HG02938 (cell line): ENCODE data around the gene ARID1B.

Source experiments
- ATAC-seq: cut with Tn5 transposase; IDR thresholded peaks from one replicate; pipeline ENCODE4 v1.9.1; 2021; ENCODE audit warnings: mild to moderate bottlenecking, moderate library complexity; ENCODE audit not compliant: unreplicated experiment

The ARID1B gene

DNA sequence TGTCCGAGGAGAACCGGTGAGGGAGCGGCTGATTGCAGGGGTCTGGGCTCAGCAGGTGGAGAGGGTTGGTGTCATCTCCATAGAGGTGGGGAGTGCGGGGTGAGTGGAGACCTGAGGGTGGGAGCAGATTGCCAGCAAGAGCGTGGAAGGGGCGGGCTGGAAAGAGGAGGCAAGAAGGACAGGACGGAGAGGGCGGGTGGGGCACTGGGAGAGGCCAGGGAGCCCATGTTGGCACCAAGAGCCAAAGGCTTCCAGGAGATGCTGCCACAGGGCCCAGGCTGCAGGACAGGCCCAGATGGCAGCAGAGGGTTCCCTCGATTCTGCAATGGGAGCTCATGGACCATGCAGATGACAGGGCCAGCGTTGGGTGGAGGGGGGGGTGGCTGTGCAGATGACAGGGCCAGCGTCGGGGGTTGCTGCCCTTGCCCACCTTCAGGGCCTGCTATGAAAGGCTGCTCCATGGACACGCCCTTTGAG lies 440.8 kb downstream of the ARID1B start:
- ATAC-seq: no peak

DNA sequence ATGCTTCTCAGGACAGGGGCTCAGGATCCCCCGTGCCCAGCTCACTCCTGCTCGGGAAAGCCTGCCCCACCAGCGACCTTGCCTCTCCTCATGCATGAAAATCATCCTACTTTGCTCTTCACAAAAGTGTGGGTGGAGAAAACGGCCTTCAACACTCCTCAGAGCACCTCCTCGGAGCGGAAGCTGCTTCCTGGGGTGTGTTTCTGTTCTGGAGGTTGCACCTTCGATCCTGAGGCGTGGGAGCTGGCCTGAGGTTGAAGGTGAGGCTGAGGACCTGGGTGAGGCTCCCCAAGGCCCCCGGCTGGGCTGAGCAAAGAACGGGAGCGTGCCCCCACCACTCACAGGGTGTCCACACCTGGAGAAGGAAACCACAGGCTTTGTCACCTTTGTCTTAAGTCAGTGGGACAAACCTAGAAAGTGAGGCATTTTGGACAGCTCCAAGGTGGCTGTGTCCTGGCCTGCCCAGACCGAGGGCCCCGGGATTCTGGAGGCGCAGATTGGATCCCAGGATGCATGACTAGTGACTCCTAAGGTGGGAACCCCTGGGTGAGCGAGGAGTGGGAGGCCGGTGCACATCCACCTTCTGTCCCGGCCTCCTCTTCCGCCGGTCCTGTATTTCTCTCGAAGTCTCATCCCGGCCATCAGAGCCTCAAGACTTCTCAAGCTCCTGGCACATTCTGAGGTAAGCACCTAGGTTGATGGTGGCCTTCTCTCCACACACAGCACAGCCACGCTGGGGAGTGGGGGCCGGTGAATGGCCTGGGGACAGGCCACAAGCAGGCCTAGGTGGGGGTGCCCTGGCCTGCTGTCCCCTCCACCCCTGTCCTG lies 441.4 kb downstream of the ARID1B start:
- ATAC-seq: no peak

DNA sequence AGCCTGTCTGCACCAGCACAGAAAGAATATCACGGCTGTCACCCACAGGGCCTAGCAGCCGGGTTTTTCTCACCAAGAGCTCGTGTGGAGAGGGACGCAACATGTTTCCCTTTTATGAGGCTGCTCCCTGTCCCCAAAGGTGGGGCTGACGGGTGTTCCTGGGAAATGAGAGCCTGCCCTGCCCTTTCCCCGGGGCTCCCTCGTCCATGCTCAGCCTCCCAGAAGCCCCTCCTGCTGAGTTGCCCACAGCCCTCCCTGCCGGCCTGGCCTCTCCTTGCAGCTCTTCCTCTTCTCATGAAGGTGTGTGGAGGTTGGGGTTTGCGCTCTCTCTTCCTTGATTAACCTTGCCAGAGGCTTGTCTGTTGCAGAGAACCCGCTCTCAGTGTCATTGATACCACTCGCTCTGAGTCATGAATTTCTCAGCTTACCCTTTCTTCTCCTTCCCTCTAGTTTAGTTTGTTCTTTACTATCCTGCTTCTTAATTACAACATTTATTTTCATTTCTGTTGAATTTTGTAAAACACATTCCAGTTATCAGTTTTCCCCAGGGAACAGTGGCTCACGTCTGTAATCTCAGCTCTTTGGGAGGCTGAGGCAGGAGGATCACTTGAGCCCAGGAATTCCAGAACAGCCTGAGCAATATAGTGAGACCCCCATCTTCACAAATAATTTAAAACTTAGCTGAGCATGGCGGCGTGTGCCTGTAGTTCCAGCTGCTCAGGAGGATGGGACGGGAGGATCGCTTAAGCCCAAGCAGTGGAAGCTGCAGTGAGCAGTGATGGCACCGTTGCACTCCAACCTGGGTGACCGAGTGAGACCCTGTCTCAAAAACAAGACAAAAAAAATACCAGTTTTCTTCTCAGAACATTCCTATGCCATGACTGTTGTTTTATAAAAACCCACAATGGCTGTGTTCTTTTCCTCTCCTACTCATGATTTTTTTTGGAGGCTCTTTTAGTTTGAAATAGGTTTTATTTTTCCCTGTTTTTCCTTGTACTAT lies 442.3 kb downstream of the ARID1B start:
- no peak for ATAC-seq

DNA sequence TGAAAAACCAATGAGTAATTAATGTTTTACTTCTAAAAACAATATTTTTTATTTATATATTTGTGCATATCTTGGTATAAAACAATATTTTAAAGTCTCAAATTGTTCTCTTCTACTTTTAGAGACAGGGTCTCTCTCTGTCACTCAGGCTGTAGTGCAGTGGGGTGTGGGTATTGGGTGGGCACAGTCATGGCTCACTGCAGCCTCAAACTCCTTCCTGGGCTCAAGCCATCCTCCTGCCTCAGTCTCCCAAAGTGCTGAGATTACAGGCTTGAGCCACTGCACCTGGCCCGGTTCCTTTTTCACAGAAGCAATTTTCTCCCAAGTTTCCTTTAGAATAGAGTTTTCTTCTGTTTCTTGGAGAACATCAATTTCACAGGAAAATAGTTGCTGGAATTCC lies 443.3 kb downstream of the ARID1B start:
- no peak for ATAC-seq

DNA sequence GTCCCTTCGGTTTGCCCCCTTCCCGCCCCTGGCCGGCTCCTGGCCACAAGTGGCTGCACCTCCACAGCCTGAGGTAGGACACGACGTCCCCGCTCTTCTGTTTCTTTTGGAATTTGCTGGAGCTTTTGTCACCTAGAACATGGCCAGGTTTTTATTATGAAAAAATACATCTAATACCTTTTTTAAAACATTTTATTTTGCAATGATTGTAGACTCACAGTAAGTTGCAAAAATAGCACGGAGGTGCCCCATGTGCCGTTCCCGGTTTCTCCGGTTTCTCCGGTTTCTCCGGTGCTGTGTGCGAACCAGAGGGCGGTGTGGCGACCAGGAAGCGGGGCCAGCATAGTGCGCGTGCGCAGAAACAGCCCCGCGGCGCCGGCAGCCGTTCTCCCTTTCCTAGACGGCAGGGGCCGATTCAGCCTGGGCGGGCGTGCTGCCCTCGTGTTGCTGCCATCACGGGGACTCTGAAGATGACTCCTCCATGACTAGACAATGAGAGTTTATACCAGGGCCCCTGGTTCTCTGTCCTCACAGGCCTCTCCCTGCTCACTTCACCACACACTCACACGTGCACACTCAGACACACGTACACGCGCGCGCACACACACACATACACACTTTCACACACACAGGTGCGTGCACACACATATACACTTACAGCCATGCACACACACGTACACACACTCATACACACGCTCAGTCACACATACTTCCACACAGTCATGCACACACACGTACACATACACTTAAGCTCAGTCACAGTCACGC lies 444.1 kb downstream of the ARID1B start:
- no peak for ATAC-seq

DNA sequence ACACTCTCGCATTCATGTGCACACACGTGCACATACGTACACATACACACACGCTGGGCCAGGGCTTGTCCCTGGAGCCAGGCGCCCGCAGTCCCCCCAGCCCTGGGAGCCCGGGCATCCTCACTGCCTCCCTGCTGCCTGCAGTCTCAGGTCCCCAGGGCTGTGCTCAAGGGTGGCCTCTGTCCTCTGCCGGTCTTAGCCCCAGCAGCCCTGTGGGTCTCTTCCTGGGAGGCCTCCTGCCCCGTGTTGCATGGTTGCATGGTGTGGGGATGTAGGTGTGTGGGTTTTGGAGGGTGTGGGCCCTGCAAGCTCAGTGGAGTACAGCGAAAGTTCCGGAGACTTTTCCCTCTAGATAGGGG lies 444.6 kb downstream of the ARID1B start:
- no peak for ATAC-seq

DNA sequence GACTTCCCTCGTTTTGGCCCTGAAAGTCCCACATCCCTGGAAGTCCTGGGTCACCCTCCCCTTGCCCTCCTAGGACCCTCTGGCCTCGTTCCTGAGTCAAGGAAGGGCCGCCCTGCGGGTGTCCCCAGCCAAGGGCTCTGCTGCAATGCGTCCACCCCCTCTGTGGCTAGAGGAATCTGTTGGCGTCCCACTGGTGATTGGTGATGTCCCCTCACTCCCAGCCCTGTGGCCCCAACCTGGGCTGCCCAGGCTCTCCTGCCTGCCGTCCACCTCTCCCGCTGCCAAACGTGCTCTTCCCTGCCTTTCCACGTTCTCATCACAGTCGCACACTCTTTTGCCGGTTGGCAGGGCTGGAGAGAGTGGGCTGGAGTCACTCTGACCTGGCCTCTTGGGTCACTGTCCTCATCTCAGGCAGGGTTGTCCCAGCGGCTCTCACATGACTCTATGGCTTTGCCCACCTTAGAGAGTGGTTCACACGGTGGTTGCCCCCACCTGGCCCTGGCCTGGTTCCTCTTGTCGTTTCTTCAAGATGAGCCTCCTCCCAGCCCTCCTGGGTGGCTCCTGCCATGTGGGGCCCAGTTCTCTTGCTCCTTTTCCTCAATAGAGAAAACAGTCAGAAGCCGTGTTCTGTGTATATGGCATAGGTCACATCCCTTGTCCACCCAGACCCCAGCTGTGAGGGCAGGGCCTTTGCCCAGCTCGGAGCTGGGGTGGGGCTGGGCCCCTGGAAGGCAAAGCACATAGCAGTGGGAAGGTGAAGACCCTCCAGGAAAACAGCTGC lies 445.2 kb downstream of the ARID1B start:
- no peak for ATAC-seq

DNA sequence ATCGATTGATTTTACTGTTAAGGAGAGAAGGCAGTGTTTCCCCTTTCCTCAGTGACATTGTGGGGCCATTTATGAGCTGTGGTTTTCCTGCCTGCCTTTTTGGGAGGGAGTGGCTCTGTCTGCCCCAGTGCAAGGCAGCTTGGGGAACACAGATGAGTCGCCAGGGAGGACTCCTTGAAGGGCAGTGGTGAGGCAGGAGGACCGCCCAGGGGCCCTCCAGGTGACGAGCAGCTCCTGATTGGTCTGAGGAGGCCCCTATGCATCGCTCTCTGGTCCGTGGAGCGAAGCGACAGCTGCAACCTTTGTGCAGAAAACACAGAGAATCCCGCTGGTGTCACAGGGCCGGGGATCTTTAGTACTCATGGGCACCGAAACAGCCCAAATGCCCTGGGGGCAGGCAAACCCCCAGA lies 445.8 kb downstream of the ARID1B start:
- no peak for ATAC-seq

DNA sequence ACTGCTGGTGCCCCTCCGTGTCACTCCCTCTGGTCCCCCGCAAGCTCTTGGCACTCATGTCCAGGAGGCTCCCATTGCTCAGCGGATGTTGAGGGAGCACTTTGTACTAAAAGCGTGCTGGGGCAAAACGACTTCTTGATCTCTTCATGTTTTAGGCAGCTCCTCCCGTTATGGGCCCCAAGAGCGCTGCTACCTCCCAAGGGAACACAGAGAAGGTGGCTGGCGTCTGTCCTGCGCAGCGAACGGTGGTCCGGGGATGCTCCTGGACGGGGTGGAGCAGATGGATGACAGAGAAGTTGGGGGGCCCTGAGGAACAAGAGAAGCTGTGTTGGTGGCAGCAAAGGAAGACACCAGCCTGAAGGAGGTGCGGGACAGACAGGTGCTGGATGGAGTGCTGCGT lies 446.3 kb downstream of the ARID1B start:
- no peak for ATAC-seq

DNA sequence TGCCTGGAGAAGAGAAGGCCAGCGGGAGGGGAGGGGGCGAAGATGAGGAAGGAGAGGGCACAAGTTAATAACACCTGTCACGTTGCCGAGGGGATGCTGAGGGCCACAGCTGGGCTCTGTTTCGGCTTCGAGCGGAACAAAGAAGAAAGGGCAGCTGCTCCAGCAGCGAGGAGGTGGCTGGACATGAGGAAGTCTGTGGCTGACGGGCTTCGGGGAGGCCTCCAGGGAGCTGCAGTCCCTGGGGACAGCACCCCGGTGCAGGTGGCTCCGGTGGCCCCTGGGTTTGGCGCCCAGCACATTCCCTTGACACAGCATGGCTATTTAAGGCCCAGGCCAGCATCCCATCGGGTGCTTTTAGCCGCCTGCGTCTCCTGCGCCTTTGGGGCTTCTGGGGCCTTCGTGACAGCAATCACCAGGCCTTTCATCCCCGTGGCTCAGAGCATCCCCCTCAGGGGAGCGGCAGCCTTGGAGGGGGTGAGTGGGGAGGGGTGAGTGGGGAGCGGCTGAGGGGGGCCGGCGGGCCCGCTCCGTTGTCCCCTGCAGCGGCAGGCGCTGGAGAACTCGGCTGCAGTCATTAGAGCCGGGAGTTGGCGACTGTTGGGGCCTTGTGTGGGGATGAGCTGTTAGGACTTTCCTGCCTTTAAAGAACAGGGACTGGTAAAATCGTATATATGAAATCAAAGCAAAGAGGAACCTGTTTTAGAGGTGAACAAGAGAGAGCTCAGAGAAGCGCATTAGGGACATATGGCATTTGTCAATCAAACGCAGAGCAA lies 447.2 kb downstream of the ARID1B start:
- no peak for ATAC-seq

DNA sequence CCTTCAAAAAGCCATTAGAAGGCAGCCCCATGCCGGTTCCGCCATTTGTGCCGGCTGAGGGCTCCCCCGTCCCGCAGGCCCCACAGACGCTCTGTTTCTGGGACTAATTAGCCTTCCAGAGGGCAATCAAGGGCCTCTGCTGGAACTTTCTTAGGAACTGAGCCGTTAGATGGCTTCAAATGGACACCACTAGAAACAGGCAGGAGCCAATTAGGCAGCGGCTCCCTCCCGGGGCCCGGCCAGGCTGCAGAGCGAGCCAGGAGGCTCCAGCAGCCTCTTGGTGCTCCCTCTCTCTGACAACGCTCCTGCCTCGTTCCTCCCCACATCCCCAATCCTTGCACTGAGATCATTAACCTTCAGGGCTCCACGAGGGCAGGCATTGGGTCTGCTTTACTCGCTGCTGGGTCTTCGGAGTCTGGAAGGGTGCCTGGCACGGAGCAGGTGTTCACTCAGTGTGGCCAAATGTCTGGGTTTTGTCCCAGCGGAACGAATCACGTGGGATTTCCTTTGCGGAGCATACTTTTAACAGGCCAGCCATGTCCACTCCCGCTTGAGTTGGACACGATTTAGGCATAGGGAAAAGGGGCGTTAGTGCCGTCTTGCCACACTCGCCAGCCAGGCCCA lies 447.9 kb downstream of the ARID1B start:
- no peak for ATAC-seq

DNA sequence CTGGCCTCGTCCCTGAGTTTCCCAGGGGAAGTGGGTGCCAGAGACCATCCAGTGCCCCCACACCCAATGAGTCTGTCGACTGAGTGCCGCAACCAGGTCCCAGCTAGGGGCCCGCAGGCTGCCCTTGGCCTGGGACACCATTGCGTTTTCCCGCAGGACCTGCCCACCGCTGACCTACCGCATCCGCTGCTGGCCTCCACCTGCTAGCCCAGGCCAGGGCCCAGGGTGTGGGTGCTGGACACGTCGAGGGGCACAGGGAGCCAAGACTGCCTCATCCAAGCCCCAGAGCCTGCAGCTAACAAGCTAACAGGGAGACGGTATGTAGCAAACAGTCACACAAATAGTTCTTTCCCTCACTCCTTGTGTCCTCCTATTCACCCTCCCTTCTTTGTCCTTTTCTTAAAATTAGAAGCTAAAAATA lies 448.4 kb downstream of the ARID1B start:
- ATAC-seq: no peak

DNA sequence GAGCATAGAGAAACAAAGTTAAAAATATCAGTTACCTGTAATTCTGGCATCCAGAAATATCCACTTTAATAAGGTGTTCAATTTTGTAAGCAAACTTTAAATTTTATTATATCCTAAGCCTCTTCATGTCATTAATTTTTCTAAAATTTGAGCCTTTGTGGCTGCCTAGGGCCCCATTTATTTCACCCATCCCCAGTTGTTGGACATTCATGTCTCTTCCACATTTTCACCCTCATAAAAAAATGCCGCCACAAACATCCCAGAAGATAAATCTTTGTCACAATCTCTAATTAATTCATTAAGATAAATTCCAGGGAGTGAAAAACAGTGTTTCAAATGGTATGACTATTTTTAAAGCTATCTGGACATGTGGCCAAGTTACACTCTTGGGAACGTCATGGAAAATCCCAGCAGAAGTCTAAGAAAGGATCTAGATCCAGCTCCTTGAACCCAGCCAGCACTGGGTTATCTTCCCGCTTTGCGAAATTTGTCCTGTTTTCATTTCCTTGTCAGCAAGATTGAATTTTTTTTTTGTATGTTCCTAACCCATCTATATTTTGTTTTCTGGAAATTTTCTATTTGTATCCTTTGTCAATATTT lies 448.9 kb downstream of the ARID1B start:
- no peak for ATAC-seq

DNA sequence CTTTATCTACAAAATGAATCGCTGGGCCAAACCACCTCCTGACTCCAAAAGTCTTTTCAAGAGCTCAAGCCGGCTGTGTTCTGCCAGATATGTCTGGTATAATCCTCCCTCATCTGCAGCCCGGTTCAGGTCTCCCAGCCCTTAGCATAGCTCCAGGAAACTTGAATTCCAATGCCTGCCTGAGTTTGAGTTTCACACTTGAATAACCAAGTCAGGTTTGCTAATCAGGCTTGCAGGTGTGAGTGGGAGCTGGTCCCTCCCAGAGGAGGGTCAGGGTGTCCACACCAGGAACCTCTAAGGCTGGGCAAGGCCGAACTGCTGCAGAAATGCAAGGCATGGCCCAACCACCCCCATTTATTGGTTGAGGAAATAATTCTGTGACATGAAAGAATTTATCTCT lies 449.6 kb downstream of the ARID1B start:
- no peak for ATAC-seq

DNA sequence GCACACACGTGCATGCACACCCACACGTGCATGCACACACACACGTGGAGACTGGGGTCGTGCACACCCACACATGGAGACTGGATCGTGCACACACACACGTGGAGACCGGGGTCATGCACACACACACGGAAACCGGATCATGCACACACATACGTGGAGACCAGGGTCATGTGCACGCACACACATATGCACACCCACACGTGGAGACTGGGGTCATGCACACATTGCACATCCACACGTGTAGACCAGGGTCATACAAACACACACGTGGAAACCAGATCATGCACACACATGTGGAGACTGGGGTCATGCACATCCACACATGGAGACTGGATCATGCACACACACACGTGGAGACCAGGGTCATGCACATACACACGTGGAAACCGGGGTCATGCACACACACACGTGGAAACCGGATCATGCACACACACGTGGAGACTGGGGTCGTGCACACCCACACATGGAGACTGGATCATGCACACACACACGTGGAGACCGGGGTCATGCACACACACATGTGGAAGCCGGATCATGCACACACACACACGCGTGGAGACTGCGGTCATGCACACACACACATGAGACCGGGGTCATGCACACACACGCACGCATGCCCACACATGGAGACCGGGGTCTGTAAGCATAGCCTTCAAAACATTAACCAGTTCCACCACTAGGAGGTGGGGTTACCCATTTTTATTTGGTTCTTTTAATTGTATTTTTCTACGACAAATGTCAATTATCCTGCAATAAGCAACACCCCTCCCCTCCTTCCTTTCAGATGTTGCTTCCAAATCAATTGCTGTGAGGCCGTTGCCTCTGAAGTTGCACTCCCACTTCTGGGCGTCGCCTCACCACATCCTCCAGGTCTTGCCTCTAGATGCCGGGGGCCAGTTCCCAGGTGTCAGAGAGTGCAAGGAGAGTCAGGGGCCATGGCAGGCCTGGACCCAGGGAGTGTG lies 450.3 kb downstream of the ARID1B start:
- no peak for ATAC-seq

DNA sequence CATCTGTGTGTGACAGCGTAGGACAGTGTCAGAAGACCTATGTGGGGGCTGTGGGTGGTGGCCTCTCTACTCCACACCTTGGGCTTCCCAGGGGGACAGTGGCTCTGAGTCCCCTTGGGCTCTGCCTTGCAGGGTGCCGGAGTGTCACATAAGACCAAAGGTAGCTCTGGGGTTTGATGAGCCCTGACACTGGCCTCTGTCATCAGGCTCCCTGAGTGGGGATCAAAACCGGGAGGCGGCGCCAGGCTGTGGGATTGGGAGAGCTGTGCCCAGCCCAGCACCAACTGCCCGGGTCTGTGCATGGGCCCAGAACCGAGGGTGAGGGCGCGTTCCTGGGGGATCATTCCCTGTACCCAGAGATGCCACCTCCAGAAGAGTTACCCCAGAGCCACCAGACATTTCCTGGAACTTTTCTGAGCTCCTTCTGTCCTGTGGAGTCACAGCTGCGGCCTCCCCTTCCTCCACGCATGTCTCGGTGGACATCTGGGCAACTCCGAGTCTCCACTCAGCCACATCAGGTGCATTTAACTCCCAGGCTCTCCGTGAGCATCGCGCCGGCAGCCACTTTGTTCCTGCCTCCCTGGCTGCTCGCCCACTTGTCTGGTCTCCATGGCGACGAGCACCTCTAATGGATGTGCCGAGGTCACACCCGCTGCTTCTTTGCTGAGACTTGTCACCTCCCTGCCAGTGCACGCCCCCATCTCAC lies 451.4 kb downstream of the ARID1B start:
- no peak for ATAC-seq

DNA sequence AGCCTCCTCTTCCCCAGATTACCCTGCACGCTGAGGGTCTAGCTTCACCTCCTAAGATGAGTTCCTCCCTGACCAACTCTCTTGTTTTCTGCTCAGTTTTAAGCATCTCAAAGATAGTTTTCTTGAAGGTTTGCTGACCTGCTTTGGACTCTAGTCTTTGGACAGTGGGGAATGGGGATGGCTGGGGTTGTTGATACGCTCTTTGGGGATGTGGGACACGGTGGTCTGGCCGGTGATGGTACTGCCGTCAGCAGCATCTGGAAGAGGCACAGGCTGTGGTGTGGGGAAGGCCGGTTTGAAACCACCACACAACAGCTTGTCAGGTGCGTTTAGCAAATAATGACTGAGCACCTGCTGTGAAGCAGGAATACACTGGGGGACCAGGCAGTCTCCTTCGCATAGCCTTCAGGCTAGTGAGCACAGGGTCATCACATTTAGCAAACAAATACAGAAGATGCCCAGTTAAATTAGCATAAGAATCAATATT lies 452.0 kb downstream of the ARID1B start:
- ATAC-seq: no peak
